ENCODE data around the gene SPTSSA. TPM values are rescaled to one million over a fixed set of nuclear protein-coding genes. Genes with fewer than 3 reads are reported as not detected.
"Not testable (repeated sequence)": the region's sequence is repeated elsewhere in the genome, so short reads cannot be mapped to it uniquely, and the experiment has no call there.

The SPTSSA gene
- total and polyA plus RNA-seq, 4 donors: 18.2 to 29.3 (median 21.6) TPM

DNA sequence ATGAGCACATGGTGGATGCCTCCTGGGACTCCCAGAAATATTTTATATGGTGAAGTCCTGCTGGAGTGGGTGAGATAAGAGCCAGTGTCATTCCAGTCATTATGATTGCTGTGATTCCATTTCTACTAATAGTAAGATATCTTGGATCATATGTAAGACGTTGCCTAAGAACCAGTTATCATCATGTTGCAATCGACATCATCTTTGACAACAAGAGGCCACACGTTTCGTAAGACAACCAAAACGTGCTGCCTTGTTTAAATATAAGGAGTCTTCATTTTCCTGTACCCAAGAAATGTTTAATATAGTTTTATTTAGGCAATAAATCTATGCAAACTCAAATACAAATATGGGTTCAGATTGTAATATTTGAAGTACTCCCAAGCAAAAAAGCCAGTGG is 58.4 kb downstream of the SPTSSA start:
- Histone ChIP-seq H3K9me3 (ENCODE audit: control insufficient read depth, low read length) (peaks cover 5% of the 10 kb centered on the region), H3K27me3 (ENCODE audit: control insufficient read depth in 1 of 2, insufficient read depth in 2 of 2, low read length in 1 of 2) (no peaks in the 10 kb centered on the region), H3K27ac (ENCODE audit: low read depth in 1 of 2, low read length in 2 of 2) (no peak overlapping the region), H3K4me1 (ENCODE audit: control insufficient read depth in 1 of 2, insufficient read depth in 2 of 2, low read length in 2 of 2) (no peaks in the 10 kb centered on the region), H3K36me3 (ENCODE audit: control insufficient read depth in 1 of 2, insufficient read depth in 2 of 2, low read length in 1 of 2) (no peaks in the 10 kb centered on the region), H3K4me3 (ENCODE audit: low read length in 2 of 2) (no peak overlapping the region)
- DNase-seq (no peak), ATAC-seq (ENCODE audit: low FRiP score) (no peak)
- 72% methylated on average over 5 of the region's 5 CpGs for WGBS, 2 donors
- intact Hi-C loops (cut with DNase I): no loop called here

DNA sequence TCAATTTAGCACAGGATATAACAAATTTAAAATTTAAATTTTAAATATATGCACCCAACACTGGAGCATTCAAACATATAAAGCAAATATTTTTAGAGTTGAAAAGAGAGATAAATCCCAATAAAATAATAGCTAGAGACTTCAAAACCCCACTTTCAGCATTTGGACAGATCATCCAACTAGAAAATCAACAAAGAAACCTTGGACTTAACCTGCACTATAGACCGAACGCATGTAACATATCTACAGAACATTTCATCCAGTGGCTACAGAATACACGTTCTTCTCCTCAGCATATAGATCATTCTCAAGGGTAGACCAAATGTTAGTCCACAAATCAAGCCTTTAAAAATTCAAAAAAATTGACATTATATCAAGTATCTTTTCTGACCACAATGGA is 64.0 kb downstream of the SPTSSA start:
- Histone ChIP-seq H3K4me3 (ENCODE audit: low read length in 2 of 2) (no peak overlapping the region), H3K4me1 (ENCODE audit: control insufficient read depth in 1 of 2, insufficient read depth in 2 of 2, low read length in 2 of 2) (no peaks in the 10 kb centered on the region), H3K36me3 (ENCODE audit: control insufficient read depth in 1 of 2, insufficient read depth in 2 of 2, low read length in 1 of 2) (no peaks in the 10 kb centered on the region), H3K27ac (ENCODE audit: low read depth in 1 of 2, low read length in 2 of 2) (no peak overlapping the region), H3K9me3 (ENCODE audit: control insufficient read depth, low read length) (no peaks in the 10 kb centered on the region), H3K27me3 (ENCODE audit: control insufficient read depth in 1 of 2, insufficient read depth in 2 of 2, low read length in 1 of 2) (no peaks in the 10 kb centered on the region)
- no peak for DNase-seq
- no peak for ATAC-seq (ENCODE audit: low FRiP score)
- intact Hi-C loops (cut with DNase I): no loop called here
- whole genome bisulfite sequencing, 2 donors: 45 to 69% methylated on average over 3 of the region's 3 CpGs

DNA sequence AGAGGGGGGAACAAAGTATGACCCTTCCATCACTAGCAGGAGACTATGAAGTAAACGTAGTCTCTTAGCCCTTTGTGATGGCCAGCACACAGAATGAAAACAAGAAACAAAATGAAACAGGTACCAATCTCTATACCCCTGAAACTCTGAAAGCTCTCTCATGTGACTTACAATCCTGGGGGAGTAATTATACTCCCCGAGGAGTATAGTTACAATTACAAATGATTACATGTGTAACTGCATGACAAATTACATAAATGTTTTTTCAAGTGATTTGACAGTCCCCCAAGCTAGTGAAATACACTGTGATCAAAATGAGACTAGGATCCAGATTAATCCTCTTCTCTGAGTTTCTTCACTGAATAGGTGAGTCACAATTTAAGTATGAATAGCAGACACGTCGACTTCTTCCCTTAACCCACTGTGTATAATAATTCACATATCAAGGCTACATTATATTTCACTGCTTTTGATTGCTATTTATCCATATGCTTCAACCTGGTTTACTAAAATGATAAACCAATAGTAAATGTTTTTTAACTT is 74.0 kb downstream of the SPTSSA start:
- no peak for DNase-seq
- no peak overlapping the region for H3K4me3 ChIP-seq (ENCODE audit: low read length in 2 of 2)
- no peak for ATAC-seq (ENCODE audit: low FRiP score)
- 49 to 52% methylated on average over 4 of the region's 4 CpGs for WGBS, 2 donors
- H3K27ac ChIP-seq (ENCODE audit: low read depth in 1 of 2, low read length in 2 of 2): no peak overlapping the region
- no peaks in the 10 kb centered on the region for H3K27me3 ChIP-seq (ENCODE audit: control insufficient read depth in 1 of 2, insufficient read depth in 2 of 2, low read length in 1 of 2)
- intact Hi-C loops (cut with DNase I): no loop called here
- no peaks in the 10 kb centered on the region for H3K36me3 ChIP-seq (ENCODE audit: control insufficient read depth in 1 of 2, insufficient read depth in 2 of 2, low read length in 1 of 2)
- no peaks in the 10 kb centered on the region for H3K4me1 ChIP-seq (ENCODE audit: control insufficient read depth in 1 of 2, insufficient read depth in 2 of 2, low read length in 2 of 2)
- H3K9me3 ChIP-seq (ENCODE audit: control insufficient read depth, low read length): peaks cover 9% of the 10 kb centered on the region

DNA sequence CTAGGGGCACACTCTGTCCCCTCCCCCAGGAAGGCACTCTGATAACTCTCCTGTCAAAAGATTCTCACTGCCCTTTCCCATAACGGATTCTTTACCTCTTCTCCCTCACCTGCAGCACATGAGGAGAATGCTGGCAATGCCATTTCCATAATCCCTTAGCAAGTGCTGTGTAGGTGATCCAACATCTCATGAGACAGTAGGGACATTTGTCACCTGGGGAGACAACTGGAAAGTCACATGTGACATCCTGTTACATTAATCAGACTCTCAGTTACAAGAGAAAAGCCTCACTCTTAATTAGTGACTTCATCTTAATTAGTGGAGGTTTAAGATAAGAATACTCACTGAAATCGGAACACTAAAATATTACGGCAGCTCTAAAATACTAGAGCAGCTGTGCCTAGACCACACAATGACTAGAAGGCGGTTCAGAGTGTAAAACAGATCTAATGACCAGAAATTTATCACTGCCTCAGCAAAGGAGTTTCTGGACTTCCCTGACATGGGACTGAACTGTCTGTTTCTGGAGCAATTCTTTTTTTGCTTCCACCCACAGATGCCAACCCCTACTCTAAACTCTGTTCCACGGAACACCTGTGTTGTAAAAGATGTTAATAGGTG is 75.1 kb downstream of the SPTSSA start:
- no peak for DNase-seq
- intact Hi-C loops (cut with DNase I): no loop called here

DNA sequence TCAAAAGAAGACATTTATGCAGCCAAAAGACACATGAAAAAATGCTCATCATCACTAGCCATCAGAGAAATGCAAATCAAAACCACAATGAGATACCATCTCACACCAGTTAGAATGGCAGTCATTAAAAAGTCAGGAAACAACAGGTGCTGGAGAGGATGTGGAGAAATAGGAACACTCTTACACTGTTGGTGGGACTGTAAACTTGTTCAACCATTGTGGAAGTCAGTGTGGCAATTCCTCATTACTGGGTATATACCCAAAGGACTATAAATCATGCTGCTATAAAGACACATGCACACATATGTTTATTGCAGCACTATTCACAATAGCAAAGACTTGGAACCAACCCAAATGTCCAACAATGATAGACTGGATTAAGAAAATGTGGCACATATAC is 76.2 kb downstream of the SPTSSA start:
- H3K27ac ChIP-seq (ENCODE audit: low read depth in 1 of 2, low read length in 2 of 2); DNase-seq; H3K4me1 ChIP-seq (ENCODE audit: control insufficient read depth in 1 of 2, insufficient read depth in 2 of 2, low read length in 2 of 2); intact Hi-C loops (cut with DNase I); H3K27me3 ChIP-seq (ENCODE audit: control insufficient read depth in 1 of 2, insufficient read depth in 2 of 2, low read length in 1 of 2); H3K9me3 ChIP-seq (ENCODE audit: control insufficient read depth, low read length); H3K4me3 ChIP-seq (ENCODE audit: low read length in 2 of 2); H3K36me3 ChIP-seq (ENCODE audit: control insufficient read depth in 1 of 2, insufficient read depth in 2 of 2, low read length in 1 of 2); ATAC-seq (ENCODE audit: low FRiP score): not testable (repeated sequence)

More for the DNA sequence above, 75.1 kb downstream of the SPTSSA start:
- WGBS, 2 donors: 68 to 73% methylated on average over 5 of the region's 5 CpGs
- ATAC-seq (ENCODE audit: low FRiP score): no peak
- no peaks in the 10 kb centered on the region for H3K27me3 ChIP-seq (ENCODE audit: control insufficient read depth in 1 of 2, insufficient read depth in 2 of 2, low read length in 1 of 2)
- H3K4me1 ChIP-seq (ENCODE audit: control insufficient read depth in 1 of 2, insufficient read depth in 2 of 2, low read length in 2 of 2): no peaks in the 10 kb centered on the region
- no peaks in the 10 kb centered on the region for H3K36me3 ChIP-seq (ENCODE audit: control insufficient read depth in 1 of 2, insufficient read depth in 2 of 2, low read length in 1 of 2)
- H3K4me3 ChIP-seq (ENCODE audit: low read length in 2 of 2): no peak overlapping the region
- no peak overlapping the region for H3K27ac ChIP-seq (ENCODE audit: low read depth in 1 of 2, low read length in 2 of 2)
- peaks cover 9% of the 10 kb centered on the region for H3K9me3 ChIP-seq (ENCODE audit: control insufficient read depth, low read length)

DNA sequence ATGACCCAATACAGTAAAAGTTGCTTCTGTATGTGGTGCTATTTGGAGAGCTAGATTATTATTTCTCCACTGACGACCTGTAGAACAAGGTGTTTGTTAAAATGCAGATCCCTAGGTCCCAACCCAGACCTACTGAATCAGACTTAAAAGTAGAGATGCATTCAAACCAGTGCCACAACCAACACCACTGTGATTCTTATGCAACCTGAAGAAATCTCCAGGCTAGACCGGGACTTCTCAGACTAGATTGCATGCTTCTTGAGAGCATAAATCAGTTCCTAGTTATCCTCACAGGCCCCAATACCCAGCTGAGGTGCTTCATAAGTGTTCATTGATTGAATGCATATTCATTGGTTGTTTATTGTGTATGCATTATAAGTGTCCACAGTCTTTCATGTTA is 78.2 kb downstream of the SPTSSA start:
- no peak overlapping the region for H3K4me3 ChIP-seq (ENCODE audit: low read length in 2 of 2)
- ATAC-seq (ENCODE audit: low FRiP score): no peak
- no peaks in the 10 kb centered on the region for H3K27me3 ChIP-seq (ENCODE audit: control insufficient read depth in 1 of 2, insufficient read depth in 2 of 2, low read length in 1 of 2)
- DNase-seq: no peak
- no peak overlapping the region for H3K27ac ChIP-seq (ENCODE audit: low read depth in 1 of 2, low read length in 2 of 2)
- no peaks in the 10 kb centered on the region for H3K36me3 ChIP-seq (ENCODE audit: control insufficient read depth in 1 of 2, insufficient read depth in 2 of 2, low read length in 1 of 2)
- peaks cover under 1% of the 10 kb centered on the region for H3K9me3 ChIP-seq (ENCODE audit: control insufficient read depth, low read length)
- intact Hi-C loops (cut with DNase I): no loop called here
- 57 to 59% methylated on average over 2 of the region's 2 CpGs for WGBS, 2 donors
- no peaks in the 10 kb centered on the region for H3K4me1 ChIP-seq (ENCODE audit: control insufficient read depth in 1 of 2, insufficient read depth in 2 of 2, low read length in 2 of 2)

Other genes with a start within 250 kb of the SPTSSA start
- gene EAPP, start 77.5 kb upstream of the SPTSSA start, total RNA-seq: 10 to 100 TPM; 28.1 to 32.2 TPM
- gene EAPP, start 77.5 kb upstream of the SPTSSA start, polyA plus RNA-seq: 10 to 100 TPM; 37.3 to 51.5 TPM
- 100 to 1,000 TPM in 1 of 2 donors, 10 to 100 TPM in 1; 67.9 to 102 TPM for gene SNX6, start 167.9 kb upstream of the SPTSSA start, total RNA-seq
- 10 to 100 TPM; 40.9 to 80.1 TPM for gene SNX6, start 167.9 kb upstream of the SPTSSA start, polyA plus RNA-seq

Measured in aorta (tissue), 5 donors.